Activated CD4-positive, alpha-beta T cell treated with anti-CD3 and anti-CD28 coated beads for 1 hour (primary cell): ENCODE measurements around the gene TMEM181.

ENCODE experiments used
- DNase-seq: peaks from one replicate; pipeline ENCODE4 v3.0.0-alpha.2; 2020

Gene TMEM181

DNA sequence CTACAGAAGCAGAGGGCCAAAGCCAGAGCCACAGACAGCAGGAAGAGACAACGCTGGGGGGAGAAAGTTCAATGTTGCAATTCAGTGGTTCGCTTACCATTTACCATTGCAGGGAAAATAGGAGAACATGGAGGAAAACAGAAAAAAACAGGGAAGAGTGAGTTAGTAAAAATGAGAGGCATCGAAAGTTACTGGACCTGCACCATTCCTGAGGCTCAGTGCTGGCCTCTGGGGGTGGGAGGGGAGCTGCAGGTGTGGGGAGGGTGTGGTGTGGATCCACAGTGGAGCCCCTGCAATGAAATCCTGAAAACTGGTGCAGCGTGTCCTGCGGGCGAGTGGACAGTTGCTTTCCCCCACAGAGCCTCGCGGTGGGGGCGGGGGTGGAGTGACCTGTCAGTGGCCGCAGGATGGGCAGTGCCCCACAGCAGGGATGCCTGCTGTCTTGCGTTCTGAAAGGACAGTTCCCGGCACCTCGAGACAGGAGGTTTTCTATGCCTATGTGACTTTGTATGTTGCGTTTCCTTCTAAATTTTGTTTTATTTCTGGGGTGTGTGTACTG lies 5.7 kb downstream of the TMEM181 start:
- no peak for DNase-seq

DNA sequence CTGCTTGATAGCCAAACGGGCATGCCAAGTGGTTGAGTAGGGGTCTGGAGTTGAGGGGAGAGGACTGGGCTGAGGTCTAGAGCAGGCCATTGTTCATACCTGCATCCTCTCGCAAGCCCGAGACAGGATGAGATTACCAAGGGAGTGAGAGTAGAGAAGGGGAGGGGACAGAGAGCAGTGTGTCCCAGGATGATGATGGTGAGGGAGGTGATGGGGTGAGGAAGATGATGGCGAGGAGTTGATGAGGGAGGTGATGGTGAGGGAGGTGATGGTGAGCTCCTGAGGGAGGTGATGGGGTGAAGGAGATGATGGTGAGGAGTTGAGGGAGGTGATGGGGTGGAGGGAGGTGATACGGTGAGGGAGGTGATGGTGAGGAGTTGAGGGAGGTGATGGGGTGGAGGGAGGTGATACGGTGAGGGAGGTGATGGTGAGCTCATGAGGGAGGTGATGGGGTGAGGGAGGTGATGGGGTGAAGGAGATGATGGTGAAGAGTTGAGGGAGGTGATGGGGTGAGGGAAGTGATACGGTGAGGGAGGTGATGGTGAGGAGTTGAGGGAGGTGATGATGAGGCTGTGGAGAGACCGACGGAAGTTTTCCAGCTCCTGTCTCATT lies 6.4 kb downstream of the TMEM181 start:
- no peak for DNase-seq

DNA sequence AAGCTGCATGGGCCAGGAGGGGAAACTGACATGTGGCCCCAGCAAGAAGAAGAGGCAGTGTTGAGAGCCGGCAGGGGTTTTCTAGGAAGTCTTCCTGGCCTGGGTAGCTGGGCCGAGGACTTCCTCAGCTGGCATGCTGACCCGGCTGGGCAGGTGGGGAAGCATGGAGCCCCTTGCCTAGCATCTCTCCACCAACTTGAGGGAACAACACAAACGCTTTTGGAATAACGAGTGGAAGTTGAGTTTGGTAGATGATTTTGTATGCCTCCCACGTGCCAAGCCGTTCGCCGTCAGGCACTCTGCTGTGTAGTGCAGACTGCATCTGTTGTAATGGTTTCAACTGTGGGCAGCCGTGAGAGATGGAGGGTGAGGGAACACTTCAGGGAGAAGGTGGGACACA lies 7.3 kb downstream of the TMEM181 start:
- DNase-seq: no peak

DNA sequence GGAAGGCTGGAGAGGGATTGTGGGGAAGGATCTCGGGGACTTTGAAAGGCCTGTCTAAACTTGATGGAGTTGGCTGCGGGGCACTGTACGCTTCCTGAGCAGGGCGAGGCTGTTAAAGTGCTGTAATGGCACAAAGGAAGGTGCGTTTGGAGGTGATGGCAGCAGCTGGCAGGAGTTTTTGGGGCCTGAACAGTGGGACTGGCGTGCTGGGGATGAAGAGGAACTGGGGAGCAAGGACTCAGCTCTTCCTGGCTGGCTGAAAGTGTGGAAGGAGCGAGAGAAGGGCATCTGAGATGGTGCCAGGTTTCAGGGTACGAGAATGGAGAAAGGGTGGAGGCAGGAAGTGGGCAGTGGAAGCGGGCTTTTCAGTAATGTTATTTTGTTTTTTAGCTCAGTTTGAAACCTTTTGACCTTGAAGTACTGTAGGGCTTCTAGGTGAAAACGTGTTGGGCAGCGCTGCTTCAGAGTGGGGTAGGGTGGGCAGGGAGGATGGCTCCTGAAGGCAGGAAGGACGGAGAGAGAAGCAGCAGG lies 8.0 kb downstream of the TMEM181 start:
- no peak for DNase-seq

DNA sequence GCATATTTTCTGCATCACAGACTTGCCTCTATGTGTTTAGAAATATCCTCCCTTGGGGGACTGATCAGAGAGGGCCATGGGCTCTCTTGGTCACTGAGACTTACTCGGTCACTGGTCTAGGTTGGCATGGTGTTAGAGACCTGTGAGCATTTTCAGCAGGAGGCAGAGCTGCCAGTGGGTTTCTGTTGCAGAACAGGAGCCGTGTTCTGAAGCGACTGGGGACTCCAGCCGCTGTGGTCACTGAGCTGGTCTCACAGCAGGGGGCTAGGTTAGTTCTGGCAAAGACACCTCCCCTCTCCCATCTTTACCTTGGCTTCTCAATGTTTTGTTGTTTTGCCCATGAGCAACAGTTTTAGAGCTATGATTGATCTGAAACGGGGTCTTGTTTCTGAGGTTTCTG lies 8.7 kb downstream of the TMEM181 start:
- DNase-seq: no peak

DNA sequence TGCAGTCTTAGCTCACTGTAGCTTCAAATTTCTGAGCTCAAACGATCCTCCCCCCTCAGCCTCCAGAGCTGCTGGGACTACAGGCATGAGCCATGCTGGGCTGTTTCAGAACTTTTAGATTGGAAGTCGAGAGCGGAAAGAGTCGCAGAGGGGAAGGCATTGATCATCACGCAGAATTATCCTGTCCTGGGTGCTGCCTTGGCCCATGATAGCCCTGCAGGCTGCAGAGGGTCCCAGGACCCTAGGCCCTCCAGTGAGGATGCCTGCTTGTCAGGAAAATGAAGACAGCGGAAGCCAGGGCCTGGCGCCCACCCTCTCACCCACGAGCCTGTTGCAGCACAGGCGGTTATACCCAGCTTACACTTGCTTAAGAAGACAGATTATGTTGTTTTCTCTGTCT lies 9.1 kb downstream of the TMEM181 start:
- no peak for DNase-seq

DNA sequence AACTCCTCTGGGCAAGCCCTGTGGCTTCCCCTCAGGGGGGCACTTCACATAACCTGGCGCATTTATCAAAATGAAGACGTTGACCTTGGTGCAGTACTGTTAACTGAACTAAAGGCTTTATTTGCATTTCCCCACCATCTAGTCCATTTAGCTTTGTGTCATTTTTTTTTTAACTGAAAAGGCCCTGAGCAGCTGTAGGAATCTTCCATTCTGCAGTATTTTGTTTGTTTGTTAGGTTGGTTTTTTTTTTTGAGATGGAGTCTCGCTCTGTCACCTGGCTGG lies 10.7 kb downstream of the TMEM181 start:
- DNase-seq: no peak

DNA sequence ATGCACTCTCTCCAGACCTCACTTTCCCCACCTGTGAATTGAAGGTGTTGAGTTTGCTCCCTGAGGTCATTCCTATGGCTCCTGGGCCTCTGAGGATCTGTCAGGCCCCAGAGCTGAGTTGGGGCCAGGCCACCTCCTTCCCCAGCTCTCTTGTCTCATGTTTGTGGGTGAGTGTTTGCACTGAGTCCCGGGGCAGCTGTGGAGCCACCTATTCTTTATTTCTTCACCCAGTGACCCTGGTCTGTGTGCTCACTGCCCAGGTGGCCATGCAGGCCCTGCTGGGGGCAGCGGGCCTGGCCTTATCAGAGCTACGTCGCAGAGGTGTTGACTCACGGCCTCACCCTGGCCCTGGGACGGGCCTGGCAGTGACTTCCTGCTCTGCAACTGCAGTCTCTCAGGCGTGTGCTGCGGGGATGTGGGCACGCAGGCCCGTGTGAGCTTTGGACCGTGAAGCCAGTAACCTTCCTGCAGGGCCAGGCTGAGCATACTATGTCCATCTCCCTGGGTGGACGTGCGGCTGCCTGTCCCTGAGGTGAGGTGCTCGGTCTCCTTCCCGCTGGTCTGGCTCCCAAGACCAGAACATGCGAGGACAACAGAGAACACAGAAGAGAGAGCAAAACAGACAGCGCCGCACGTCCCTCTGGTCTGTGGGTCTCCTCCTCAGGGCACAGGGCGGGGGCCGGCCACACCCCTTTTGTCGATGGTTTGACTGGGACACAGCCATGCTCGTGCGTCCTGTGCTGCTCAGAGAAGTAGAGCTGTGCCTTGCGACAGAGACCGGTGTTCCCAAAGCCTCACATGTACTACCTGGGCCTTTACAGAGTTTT lies 12.1 kb downstream of the TMEM181 start:
- no peak for DNase-seq

DNA sequence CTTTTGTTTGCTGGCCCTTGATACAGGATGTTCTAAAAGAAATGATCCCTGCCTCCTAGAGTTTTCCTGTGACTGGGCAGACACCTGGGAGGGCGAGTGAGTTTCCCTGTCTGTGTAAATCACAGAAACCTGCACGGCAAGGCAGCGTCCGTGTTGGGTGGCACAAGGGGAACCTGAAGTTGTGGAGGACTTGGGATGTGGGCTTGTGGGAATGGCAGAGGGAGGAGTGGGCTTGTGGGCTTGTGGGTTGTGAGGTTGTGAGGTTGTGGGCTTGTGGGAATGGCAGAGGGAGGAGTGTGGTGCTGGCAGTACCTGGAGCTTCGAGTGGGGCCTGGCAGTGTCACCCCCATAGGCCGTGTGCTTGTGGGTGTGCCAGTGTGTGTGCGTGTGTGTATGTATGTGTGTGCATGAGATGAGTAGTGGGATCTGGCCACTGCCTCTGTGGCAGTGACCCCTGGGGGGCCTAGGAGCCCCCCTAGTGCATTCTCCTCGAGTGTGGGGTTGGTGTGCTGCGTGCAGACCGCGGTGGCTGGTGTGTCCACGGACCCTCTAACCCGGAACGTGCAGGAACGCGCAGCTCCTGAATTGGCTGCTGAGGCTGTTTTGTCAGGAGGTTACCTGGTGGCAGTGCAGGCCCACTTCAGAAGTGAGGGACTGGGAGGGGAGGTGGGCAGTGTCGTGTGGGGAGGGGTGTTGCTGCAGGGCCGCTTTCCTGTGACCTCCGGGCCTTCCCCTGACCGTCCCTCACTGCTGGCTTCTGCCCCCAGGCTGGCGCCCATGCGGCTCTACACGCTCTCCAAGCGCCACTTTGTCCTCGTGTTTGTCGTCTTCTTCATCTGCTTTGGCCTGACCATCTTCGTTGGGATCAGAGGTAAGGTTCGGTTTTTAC lies 13.0 kb downstream of the TMEM181 start:
- DNase-seq: no peak

DNA sequence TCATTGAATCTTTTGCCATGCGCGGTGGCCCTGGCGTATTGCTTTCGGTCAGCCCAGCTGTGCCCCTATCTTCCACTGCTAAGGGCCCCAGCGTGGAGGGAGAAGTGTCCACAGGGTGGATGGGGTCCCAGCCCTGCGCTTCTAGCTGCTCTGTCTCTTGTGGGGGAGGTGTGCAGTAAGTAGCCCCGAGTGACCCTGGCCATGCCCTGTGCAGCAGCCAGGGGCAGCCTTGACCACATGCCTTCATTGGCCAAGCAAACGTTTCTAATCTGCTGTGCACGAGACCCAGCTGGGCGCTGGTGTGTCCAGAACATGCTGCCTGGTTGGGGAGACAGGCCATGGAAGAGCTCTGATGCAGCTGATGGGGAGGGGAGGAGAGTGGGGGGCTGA lies 13.6 kb downstream of the TMEM181 start:
- DNase-seq: no peak

DNA sequence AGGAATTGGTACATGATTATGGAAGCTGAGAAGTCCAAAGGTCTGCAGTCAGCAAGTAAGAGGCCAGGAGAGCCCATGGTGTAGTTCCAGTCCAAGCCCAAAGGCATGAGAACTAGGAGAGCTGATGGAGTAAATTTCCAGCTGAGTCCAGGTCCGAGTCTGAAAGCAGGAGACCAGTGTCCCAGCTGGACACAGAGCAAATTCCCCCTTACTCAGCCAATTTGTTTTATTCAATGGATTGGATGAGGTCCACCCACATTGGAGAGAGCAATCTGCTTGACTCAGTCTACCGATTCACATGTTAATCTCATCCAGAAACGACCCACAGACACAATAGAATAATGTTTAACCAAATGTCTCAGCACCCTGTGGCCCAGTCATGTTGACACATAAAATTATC lies 14.9 kb downstream of the TMEM181 start:
- DNase-seq: no peak

DNA sequence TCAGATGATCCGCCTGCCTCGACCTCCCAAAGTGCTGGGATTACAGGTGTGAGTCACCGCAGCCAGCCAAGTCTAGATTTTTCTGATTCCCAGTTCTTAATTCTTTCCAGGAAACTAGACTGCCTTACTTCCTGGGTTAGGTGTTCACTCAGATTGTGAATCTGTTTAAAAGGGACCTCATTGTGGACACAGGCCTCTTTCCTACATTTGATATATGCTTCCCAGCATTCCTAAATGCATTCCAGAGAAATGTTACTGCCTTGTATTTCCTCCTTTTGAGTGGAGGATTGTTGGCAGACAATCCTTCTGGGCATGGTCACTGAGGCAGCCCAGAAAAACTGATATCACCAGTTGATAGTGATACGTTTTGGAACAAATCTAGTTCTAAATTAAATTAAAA lies 15.7 kb downstream of the TMEM181 start:
- DNase-seq: no peak

DNA sequence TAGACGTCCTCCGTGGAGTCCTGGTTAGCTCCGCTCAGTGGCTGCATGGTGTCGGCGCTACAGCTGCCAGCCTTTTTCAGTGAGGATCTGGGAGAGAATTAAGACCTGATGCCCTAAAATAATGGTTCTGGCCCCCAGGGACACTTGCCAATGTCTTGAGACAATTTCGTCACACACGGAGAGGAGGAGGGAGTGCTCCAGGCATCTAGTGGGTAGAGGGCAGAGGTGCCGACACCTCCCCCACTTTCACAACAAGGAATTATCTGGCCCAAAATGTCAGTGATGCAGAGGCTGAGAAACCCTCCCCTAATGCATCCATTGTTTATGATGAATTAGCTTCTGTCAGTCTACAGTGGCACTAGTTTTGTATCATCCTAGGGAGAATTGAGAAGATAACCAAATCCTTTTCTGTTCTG lies 24.4 kb downstream of the TMEM181 start:
- DNase-seq: no peak

DNA sequence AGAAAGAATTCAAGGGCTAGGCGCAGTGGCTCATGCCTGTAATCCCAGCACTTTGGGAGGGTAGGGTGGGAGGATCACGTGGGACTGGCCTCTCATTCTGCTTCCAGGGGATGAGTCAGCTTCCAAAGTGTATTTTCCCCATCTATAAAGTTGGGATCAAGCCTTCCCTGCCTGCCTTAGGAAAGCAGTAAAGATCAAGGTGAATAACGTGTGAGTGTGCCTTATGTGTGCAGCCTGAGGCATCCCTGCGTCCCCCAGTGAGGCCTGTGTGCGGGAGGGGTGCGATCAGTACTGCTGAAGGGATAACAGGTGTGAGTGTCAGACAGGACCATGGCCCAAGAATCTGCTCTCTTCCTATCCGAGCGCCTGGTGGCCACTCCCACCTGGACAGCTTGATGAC lies 26.8 kb downstream of the TMEM181 start:
- no peak for DNase-seq

DNA sequence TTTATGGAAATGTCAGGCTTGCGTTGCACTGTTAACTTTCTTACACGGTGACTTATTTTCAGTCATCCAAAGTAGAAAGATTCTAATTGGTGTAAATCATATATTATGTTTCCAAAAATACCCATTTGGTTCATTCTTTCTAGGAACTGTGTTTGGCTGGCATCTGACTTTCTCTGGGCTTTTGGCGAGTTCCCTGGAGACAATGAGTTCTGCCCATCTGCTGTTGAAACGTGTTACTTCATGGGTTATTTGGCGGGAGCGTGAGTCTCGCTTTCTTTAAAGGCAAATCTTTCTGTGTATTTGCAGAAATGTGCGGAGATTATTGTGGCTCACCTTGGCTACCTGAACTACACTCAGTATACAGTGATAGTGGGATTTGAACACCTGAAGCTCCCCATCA lies 29.5 kb downstream of the TMEM181 start:
- DNase-seq: no peak

DNA sequence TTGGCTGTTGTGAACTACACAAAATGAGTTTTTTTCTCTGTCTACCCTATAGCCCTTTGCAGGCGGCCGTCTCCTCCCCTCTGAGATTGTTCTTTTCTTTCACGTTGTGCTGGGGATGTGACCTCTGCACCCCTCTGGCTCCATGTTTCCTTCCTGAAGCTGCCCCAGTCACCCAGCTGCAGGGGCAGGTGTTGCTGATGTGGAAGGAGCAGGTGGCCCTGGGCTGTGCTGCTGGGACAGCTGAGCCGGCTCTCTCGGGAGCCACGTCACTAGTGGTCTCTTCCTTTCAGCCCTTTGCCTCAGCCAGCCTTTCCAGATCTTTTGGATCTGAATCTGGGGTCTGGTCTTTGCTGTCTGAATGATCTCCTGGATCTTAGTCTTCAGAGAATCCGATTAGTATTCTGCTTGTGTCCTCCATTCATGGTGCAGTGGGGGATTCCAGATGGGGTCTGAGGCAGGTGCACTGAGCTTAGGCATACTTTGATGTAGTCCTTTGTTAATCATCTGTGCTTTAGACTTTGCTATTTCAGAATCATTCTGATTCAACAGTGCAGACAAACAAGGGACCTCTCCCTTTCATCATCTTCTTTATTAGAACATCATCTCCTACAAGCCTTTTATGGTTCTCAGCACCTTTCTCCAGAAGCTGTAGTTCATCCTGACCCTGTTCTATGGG lies 31.4 kb downstream of the TMEM181 start:
- no peak for DNase-seq

DNA sequence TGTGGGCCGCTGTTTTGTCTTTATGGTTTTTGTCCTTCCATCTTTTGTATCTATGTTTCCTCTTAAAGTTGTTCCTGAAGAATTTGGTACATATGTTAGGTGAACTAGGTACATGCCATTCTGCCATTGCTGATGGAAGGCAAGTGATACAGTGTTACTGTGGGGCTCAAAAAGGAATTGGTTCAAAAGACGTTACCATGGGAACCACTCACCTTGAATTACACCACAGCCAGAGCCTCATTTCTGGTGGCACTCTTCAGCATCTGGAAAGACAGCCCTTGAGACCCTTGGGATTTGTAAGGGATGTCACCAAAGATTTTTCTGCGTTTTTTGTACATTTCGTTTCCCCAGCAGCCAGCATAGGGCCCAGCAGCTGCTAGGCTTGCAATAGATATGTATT lies 31.9 kb downstream of the TMEM181 start:
- no peak for DNase-seq

DNA sequence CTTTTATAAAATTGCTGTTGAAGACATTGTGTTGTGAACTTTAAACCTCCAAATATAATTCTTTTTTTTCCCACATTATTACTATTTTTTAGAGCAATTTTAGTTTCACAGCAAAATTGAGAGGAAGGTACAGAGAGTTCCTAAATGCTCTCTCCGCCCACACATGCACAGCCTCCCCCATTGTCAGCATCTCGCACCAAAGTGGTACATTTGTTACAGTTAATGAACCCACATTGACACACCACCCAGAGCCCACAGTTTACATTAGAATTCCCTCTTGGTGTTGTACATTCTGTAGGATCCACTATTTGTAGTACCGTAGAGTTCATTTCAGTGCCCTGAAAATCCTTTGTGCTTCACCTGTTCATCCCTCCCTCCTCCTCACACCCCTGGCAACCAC lies 33.8 kb downstream of the TMEM181 start:
- DNase-seq: no peak

DNA sequence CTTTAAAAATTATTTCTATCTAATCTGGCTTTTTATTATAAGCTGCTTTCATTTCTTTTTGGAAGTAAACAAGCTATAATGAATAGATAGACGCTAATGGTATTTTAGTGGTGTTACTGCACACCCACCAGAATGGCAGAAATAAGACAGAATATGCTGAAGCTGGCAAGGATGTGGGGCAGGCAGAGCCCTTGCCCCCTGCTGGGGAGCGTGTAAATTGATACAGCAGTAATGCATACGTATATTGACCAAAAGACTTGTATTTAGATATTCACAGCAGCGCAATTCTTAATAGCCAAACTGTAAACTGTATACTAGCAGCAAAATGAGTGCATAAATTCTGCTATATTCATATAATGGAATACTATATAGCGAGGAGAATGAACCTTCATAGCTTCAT lies 35.3 kb downstream of the TMEM181 start:
- no peak for DNase-seq

DNA sequence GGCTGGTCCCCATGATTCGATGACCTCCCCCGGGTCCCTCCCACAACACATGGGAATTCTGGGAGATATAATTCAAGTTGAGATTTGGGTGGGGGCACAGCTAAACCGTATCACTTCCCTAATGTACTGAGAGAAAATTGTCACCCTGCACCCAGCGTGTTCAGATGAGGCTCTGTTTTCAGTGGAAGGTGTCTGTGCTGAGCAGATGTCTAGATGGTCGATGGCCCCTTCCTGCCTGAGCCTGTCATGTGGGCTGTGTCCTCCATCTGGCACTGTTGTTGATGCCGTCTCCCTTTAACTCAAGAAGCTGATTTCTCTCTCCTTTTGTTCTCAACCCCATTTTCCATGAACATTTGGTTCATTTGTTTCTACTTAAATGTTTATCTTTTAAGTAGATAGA lies 37.0 kb downstream of the TMEM181 start:
- DNase-seq: no peak

DNA sequence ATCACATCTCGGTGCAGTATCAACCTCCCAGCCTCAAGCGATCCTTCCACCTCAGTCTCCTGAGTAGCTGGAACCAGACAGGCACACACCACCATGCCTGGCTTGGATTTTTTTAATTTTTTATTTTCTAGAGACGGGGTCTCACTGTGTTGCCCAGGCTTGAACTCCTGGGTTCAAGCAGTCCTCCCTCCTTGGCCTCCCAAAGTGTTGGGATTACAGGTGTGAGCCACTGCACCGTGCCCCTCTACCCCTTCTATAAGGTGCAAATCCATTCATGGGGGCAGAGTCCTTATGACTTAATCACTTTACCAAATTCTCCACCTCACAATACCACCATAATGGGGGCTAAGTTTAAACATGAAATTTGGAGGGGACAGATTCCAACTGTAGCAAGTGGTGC lies 37.7 kb downstream of the TMEM181 start:
- no peak for DNase-seq

DNA sequence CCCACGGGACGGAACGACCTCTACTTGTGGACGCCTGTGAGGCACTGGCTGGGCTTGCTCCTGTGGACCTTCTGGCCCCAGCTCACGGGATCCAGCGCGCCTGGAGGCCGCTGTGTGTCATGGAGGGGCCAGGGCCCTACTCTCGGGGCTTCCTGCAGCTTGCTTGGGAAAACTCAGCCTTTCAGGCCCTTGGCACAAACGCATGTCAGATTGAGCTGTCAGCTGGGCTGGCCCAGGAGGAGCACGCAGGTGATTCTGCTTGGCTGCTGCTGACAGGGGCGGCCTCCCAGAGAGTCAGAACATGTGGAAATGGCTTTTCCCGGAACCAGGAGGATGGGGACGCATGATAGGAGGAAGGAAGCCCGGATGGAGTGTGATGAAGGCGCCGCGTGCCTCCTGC lies 39.7 kb downstream of the TMEM181 start:
- no peak for DNase-seq
